DMS114 treated with DMSO at 0.1 percent for 48 hours (cell line): Measurements from ENCODE around the gene XKR7.

Experiments used
- DNase-seq: peaks from one replicate; lab custom pipeline; 2025; ENCODE audit not compliant: unreplicated experiment; lab: John Stamatoyannopoulos, UW

XKR7 gene

GRCh38 chr20:31977080-31977479 lies 9.1 kb downstream of the XKR7 start:
- DNase-seq, result no peak

- DNase-seq, result no peak
These were observed 11.9 kb downstream of the XKR7 start for GRCh38 chr20:31979713-31980426.

GRCh38 chr20:31981784-31982183 lies 13.8 kb downstream of the XKR7 start:
- no peak for DNase-seq

GRCh38 chr20:31984981-31985471 lies 17.1 kb downstream of the XKR7 start:
- no peak for DNase-seq

GRCh38 chr20:31987744-31988143 lies 19.8 kb downstream of the XKR7 start:
- no peak for DNase-seq

GRCh38 chr20:31988430-31989015 lies 20.6 kb downstream of the XKR7 start:
- DNase-seq, result no peak

GRCh38 chr20:31989030-31989645 lies 21.2 kb downstream of the XKR7 start:
- no peak for DNase-seq

GRCh38 chr20:31990641-31991338 lies 22.8 kb downstream of the XKR7 start:
- DNase-seq, result no peak

- no peak for DNase-seq
These were observed 23.4 kb downstream of the XKR7 start for GRCh38 chr20:31991339-31991705.

GRCh38 chr20:31992086-31992485 lies 24.1 kb downstream of the XKR7 start:
- DNase-seq, result no peak

GRCh38 chr20:31996996-31997395 lies 29.0 kb downstream of the XKR7 start:
- DNase-seq, result no peak

GRCh38 chr20:31998246-31998645 lies 30.3 kb downstream of the XKR7 start:
- no peak for DNase-seq

GRCh38 chr20:32003325-32003724 lies 35.4 kb downstream of the XKR7 start:
- no peak for DNase-seq

- no peak for DNase-seq
These were observed 37.0 kb downstream of the XKR7 start for GRCh38 chr20:32004963-32005362.

- DNase-seq, result no peak
These were observed 38.1 kb downstream of the XKR7 start for GRCh38 chr20:32006053-32006452.

- no peak for DNase-seq
These were observed 39.2 kb downstream of the XKR7 start for GRCh38 chr20:32006841-32007786.

- no peak for DNase-seq
These were observed 40.1 kb downstream of the XKR7 start for GRCh38 chr20:32007787-32008616.

- no peak for DNase-seq
These were observed 41.6 kb downstream of the XKR7 start for GRCh38 chr20:32009564-32009963.

- DNase-seq, result no peak
These were observed 42.1 kb downstream of the XKR7 start, which contains the start of gene CCM2L for GRCh38 chr20:32010101-32010500. Gene CCM2L, plus strand, starts transcription at chr20:32010438. Its CDS starts 17 bp downstream, at chr20:32010455.

- DNase-seq, result no peak
These were observed 42.7 kb downstream of the XKR7 start for GRCh38 chr20:32010666-32011065.
